ENCODE data around the gene SLC25A34.

The SLC25A34 gene

GRCh38 chr1:15755021-15755645 is 19.1 kb downstream of the SLC25A34 start:
- DNase-seq: no peak

- peak; percentile 52 for DNase-seq
Observed at GRCh38 chr1:15755646-15756040, 19.6 kb downstream of the SLC25A34 start.

GRCh38 chr1:15756143-15757015 is 20.3 kb downstream of the SLC25A34 start:
- DNase-seq: no peak

- no peak for DNase-seq
Observed at GRCh38 chr1:15757016-15757543, 21.0 kb downstream of the SLC25A34 start.

GRCh38 chr1:15757575-15758342 is 21.7 kb downstream of the SLC25A34 start:
- no peak for DNase-seq

GRCh38 chr1:15758343-15758931 is 22.4 kb downstream of the SLC25A34 start, which contains the start of gene FBLIM1:
TSS of gene FBLIM1 (plus strand) at chr1:15758795. CDS start at chr1:15764984, 6,189 bp downstream.
- DNase-seq: no peak

GRCh38 chr1:15758953-15759661 is 23.0 kb downstream of the SLC25A34 start:
- DNase-seq: no peak

- DNase-seq: no peak
Observed at GRCh38 chr1:15760520-15761211, 24.6 kb downstream of the SLC25A34 start.

- no peak for DNase-seq
Observed at GRCh38 chr1:15761366-15762128, 25.5 kb downstream of the SLC25A34 start.

- DNase-seq: no peak
Observed at GRCh38 chr1:15762546-15762945, 26.5 kb downstream of the SLC25A34 start.

- no peak for DNase-seq
Observed at GRCh38 chr1:15764269-15764764, 28.3 kb downstream of the SLC25A34 start.

GRCh38 chr1:15764890-15765289 is 28.8 kb downstream of the SLC25A34 start:
- no peak for DNase-seq

- DNase-seq: peak; percentile 97
Observed at GRCh38 chr1:15765495-15766194, 29.6 kb downstream of the SLC25A34 start.

GRCh38 chr1:15767941-15768340 is 31.9 kb downstream of the SLC25A34 start:
- DNase-seq: no peak

GRCh38 chr1:15768388-15768787 is 32.3 kb downstream of the SLC25A34 start:
- no peak for DNase-seq

GRCh38 chr1:15770313-15770962 is 34.4 kb downstream of the SLC25A34 start:
- DNase-seq: no peak

GRCh38 chr1:15771836-15772515 is 35.9 kb downstream of the SLC25A34 start:
- no peak for DNase-seq

GRCh38 chr1:15775706-15776105 is 39.6 kb downstream of the SLC25A34 start:
- DNase-seq: no peak
